Prostate gland (tissue), 2 donors: ENCODE results near the gene PLVAP. TPM values are rescaled to one million over a fixed set of nuclear protein-coding genes. Genes with fewer than 3 reads are reported as not detected.
A peak's percentile ranks its signal among the peaks of the same experiment; 100 is the strongest.

Source experiments
- DNase-seq: peaks from one replicate; pipeline ENCODE4 v3.0.0-alpha.2; 2019; ENCODE audit warnings: low spot score
- H3K27ac ChIP-seq, 2 donors: fragments of 200-600 bp; sonication (generic); 2 replicates each; pipeline ENCODE4 v1.5.1; 2017 to 2019
- H3K27me3 ChIP-seq: fragments of 200-600 bp; sonication (generic); replicated peaks from 2 replicates; pipeline ENCODE4 v1.5.1; 2019; ENCODE audit not compliant: insufficient read depth
- H3K36me3 ChIP-seq, 2 donors: fragments of 200-600 bp; sonication (generic); 1 replicate in 1 of 2; 2 replicates in 1 of 2; pipeline versions ENCODE4 v1.5.1 to v1.8.1; 2017 to 2019
- H3K4me1 ChIP-seq: fragments of 200-600 bp; sonication (generic); replicated peaks from 2 replicates; pipeline ENCODE4 v1.5.1; 2019
- H3K4me3 ChIP-seq, 2 donors: fragments of 200-600 bp; sonication (generic); 2 replicates each; pipeline ENCODE4 v1.5.1; 2017 to 2019
- H3K9me3 ChIP-seq: fragments of 200-600 bp; sonication (generic); 2 replicates; pipeline ENCODE4 v1.5.1; 2017
- CTCF ChIP-seq, 4 experiments: fragments of 200-600 bp in 2 of 4; fragments of 450-650 bp in 2 of 4; sonication (generic) in 2 of 4; IDR thresholded peaks; 1 replicate in 3 of 4; 2 replicates in 1 of 4; pipeline ENCODE4 v1.5.1; 2016 to 2019; ENCODE audit warnings: antibody characterized with exemption in 4 of 4, mild to moderate bottlenecking in 2 of 4, moderate library complexity in 2 of 4
- POLR2A ChIP-seq: fragments of 450-650 bp; IDR thresholded peaks from one replicate; pipeline ENCODE4 v1.6.1; 2016; ENCODE audit warnings: antibody characterized with exemption, mild to moderate bottlenecking
- POLR2AphosphoS5 ChIP-seq: sonication (generic); formaldehyde crosslinking; IDR thresholded peaks from one replicate; pipeline ENCODE4 v1.6.1; 2017; ENCODE audit warnings: antibody characterized with exemption
- WGBS: methylation state at CpG from one replicate; pipeline ENCODE4 v1.1.5; 2018; 5-methylcytosine and 5-hydroxymethylcytosine counted together
- intact Hi-C: fragments of 100-400 bp; cut with DNase I; formaldehyde crosslinking; loops from one replicate; pipeline ENCODE4 v1.14.2; 2022
- total RNA-seq, 2 donors: library from RNA; depleted of rRNA; stranded (reverse); fragments of >200 nt; gene quantifications; one replicate each; pipeline ENCODE4 v1.1.0, GENCODE V29; 2016

PLVAP gene
- total RNA-seq, 2 donors from 2014 or later: 33.5 to 35.4 TPM

- WGBS: 43% methylated on average over 31 of the region's 36 CpGs
- no peaks in the 10 kb centered on the region for H3K9me3 ChIP-seq
- no peak for DNase-seq
- H3K4me3 ChIP-seq: no peak overlapping the region
- TF ChIP-seq CTCF (IDR thresholded peaks at IDR 0.05) (no peak), POLR2AphosphoS5 (no peak), POLR2A (no peak)
- H3K27ac ChIP-seq: no peak overlapping the region
- no peaks in the 10 kb centered on the region for H3K27me3 ChIP-seq
- H3K36me3 ChIP-seq: no peaks in the 10 kb centered on the region
- intact Hi-C loops: no loop called here
- H3K4me1 ChIP-seq: no peaks in the 10 kb centered on the region
Observed at GRCh38 chr19:17402982-17403855, 26.1 kb upstream of the PLVAP start.

GRCh38 chr19:17401628-17402027, 24.5 kb upstream of the PLVAP start:
- Histone ChIP-seq H3K36me3 (no peaks in the 10 kb centered on the region), H3K4me1 (no peaks in the 10 kb centered on the region), H3K27me3 (no peaks in the 10 kb centered on the region), H3K4me3 (no peak overlapping the region), H3K27ac (no peak overlapping the region), H3K9me3 (no peaks in the 10 kb centered on the region)
- DNase-seq: no peak
- 87% methylated on average over 6 of the region's 6 CpGs for WGBS
- TF ChIP-seq POLR2AphosphoS5 (no peak), CTCF (IDR thresholded peaks at IDR 0.05) (no peak), POLR2A (no peak)
- intact Hi-C loops: no loop called here

- no peak overlapping the region for H3K4me3 ChIP-seq
- H3K36me3 ChIP-seq: no peaks in the 10 kb centered on the region
- H3K9me3 ChIP-seq: no peaks in the 10 kb centered on the region
- no peaks in the 10 kb centered on the region for H3K27me3 ChIP-seq
- no peaks in the 10 kb centered on the region for H3K4me1 ChIP-seq
- H3K27ac ChIP-seq: no peak overlapping the region
- no peak for DNase-seq
- TF ChIP-seq POLR2A: no peak
- no peak for TF ChIP-seq CTCF (IDR thresholded peaks at IDR 0.05)
- TF ChIP-seq POLR2AphosphoS5: no peak
- intact Hi-C loops: no loop called here
- 73% methylated on average over 8 of the region's 8 CpGs for WGBS
Observed at GRCh38 chr19:17398902-17399527, 21.9 kb upstream of the PLVAP start.

- 25% methylated on average over 19 of the region's 19 CpGs for WGBS
Observed at GRCh38 chr19:17394891-17395415, 17.8 kb upstream of the PLVAP start.

More at GRCh38 chr19:17394891-17395415, 17.8 kb upstream of the PLVAP start:
- no peak for TF ChIP-seq POLR2A
- TF ChIP-seq POLR2AphosphoS5: no peak
- TF ChIP-seq CTCF (IDR thresholded peaks at IDR 0.05): peak; percentile 36 to 74 (median 49)
- H3K27me3 ChIP-seq: no peaks in the 10 kb centered on the region
- no peaks in the 10 kb centered on the region for H3K9me3 ChIP-seq
- H3K27ac ChIP-seq: no peak overlapping the region
- no peak for DNase-seq
- H3K4me3 ChIP-seq: no peak overlapping the region
- intact Hi-C loops: no loop called here
- H3K4me1 ChIP-seq: peaks cover 3% of the 10 kb centered on the region
- H3K36me3 ChIP-seq: no peaks in the 10 kb centered on the region
